ENCODE measurements around the gene ABR.
"Not testable (repeated sequence)": the region's sequence is repeated elsewhere in the genome, so short reads cannot be mapped to it uniquely, and the experiment has no call there.

Gene ABR

DNA sequence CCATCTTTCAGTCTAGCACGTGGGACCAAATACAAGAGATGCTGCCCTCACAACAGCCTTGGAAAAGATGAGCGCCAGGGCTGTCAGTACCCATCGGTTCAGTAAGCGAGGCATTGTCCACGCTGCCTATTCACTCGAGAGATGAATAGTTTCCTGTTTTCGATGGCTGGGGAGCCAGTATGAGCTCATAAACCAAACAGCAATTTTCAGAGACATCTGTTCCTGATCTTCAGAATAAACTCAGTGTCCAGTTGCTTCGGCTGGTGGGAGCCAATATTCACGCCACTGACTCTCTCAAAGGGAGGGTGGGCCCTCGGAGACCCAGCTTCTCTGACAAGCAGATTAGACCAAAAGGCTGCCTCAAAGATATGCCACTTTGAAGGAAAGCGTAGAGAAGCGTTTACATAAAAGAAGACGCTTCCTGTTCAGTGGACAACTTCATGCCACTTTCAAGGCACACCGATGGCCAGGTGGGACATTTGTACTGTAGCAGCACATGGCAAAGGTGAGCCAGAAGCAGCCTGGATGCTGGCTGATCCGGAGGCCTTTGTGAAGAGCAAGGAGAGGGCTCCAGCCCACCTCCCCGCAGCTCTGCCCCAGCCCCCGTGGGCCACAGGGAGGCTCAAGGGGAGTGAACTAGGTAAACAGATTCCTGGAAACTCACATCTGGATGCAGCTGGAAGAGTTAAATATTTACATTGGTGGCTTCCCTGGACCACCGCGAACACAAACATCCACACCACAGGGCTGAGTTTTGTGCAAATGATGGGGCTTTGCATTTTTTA, 176.8 kb downstream of the ABR start:
- DNase-seq (ENCODE audit: insufficient read length, low spot score) = no peak
- FAIRE-seq = no peak
- TF ChIP-seq SPI1 (IDR thresholded peaks at IDR 0.05; ENCODE audit: low read depth, low read length) = no peak

- DNase-seq (ENCODE audit: insufficient read length, low spot score) (no peak), FAIRE-seq (no peak)
- TF ChIP-seq POU2F2 (IDR thresholded peaks at IDR 0.05; ENCODE audit: low read depth, low read length) (no peak), TAF1 (IDR thresholded peaks at IDR 0.05; ENCODE audit: low read depth, low read length) (no peak), SPI1 (IDR thresholded peaks at IDR 0.05; ENCODE audit: low read depth, low read length) (no peak), PAX5 (IDR thresholded peaks at IDR 0.05; ENCODE audit: insufficient read depth, low read length, severe bottlenecking) (no peak)
Measured at GRCh38 chr17:1002412-1002753, 177.4 kb downstream of the ABR start.

- no peak for TF ChIP-seq SPI1 (IDR thresholded peaks at IDR 0.05; ENCODE audit: low read depth, low read length)
- TF ChIP-seq PAX5 (IDR thresholded peaks at IDR 0.05; ENCODE audit: insufficient read depth, low read length, severe bottlenecking) = no peak
- TF ChIP-seq POLR2AphosphoS5 (IDR thresholded peaks at IDR 0.05; ENCODE audit: low read depth, low read length) = peak; percentile 46; the same call in 1 of the 2 replicates
- DNase-seq (ENCODE audit: insufficient read length, low spot score) (no peak), FAIRE-seq (no peak)
Measured at GRCh38 chr17:1001640-1002411, 178.0 kb downstream of the ABR start.

DNA sequence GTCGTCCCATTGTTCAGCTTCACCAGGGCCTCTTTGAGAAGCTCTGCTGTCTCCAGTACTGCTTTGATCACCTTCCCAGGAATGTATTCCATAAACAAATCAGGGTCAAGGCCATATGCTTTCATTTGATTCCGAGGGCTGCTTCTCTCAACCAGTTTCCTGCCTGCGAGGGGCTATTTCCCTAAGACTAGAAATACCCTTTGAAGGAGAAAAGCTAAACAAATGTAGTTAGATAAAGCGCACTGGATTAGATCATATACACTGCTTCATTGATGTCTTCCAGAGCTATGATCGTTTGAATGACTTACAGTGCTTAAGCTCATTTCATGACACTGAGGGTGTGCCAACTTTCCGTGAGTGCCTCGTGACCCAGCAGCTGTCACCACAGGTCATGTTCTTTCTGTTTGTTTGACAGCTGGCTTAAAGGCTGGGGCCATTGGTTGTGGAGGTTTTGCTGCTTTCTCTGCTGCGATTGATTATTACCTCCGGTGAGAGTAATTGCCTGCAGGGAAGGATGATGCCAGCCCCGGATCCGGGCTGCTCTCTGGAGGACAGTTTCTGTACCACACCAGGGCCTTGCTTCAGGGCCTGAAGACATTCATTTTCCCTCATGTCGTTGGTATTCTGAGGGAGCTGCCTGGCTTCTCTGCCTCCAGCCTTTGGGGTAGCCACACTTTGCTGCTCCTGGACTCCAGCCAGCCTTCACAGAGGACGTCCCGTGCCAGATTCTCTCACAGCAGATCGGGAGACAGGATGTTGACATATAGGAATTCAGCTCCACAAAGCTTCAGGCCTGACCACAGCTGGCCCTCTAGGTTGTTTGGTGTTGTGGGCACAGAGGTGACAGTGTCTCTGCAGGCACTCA, 179.0 kb downstream of the ABR start:
- FAIRE-seq (no peak), DNase-seq (ENCODE audit: insufficient read length, low spot score) (no peak)
- no peak for TF ChIP-seq SPI1 (IDR thresholded peaks at IDR 0.05; ENCODE audit: low read depth, low read length)
- TF ChIP-seq TAF1 (IDR thresholded peaks at IDR 0.05; ENCODE audit: low read depth, low read length) = no peak
- no peak for TF ChIP-seq POU2F2 (IDR thresholded peaks at IDR 0.05; ENCODE audit: low read depth, low read length)
- no peak for TF ChIP-seq POLR2A (IDR thresholded peaks at IDR 0.05; ENCODE audit: low read depth, low read length)
- TF ChIP-seq PAX5 (IDR thresholded peaks at IDR 0.05; ENCODE audit: insufficient read depth, low read length, severe bottlenecking) = no peak
- TF ChIP-seq POLR2AphosphoS5 (IDR thresholded peaks at IDR 0.05; ENCODE audit: low read depth, low read length) = no peak

DNA sequence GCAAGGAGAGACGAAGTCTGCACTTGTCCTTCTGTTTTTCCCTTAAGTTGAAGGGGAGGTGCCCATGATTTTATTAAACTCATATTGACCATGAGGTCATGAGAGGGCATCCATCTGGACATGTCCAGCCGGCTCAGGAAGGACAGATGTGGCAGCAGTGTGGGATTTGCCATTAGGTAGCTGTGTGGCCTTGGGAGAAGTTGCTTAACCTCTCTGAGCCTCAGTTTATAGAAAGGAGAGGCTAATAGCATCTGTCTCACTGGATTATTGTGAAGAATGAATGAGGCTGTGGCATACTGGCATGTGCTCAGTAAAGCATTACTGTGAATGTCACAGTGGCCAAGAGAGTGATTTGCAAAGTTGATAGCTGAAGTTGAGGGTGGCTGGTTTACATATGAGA, 181.7 kb downstream of the ABR start:
- DNase-seq (ENCODE audit: insufficient read length, low spot score) (no peak), FAIRE-seq (no peak)
- no peak for TF ChIP-seq POLR2AphosphoS5 (IDR thresholded peaks at IDR 0.05; ENCODE audit: low read depth, low read length)
- no peak for TF ChIP-seq TAF1 (IDR thresholded peaks at IDR 0.05; ENCODE audit: low read depth, low read length)
- TF ChIP-seq POLR2A (IDR thresholded peaks at IDR 0.05; ENCODE audit: low read depth, low read length) = no peak
- no peak for TF ChIP-seq POU2F2 (IDR thresholded peaks at IDR 0.05; ENCODE audit: low read depth, low read length)
- TF ChIP-seq PAX5 (IDR thresholded peaks at IDR 0.05; ENCODE audit: insufficient read depth, low read length, severe bottlenecking) = no peak
- no peak for TF ChIP-seq SPI1 (IDR thresholded peaks at IDR 0.05; ENCODE audit: low read depth, low read length)

- FAIRE-seq (peak; percentile 97), DNase-seq (ENCODE audit: insufficient read length, low spot score) (peak; percentile 94)
- TF ChIP-seq POLR2A (IDR thresholded peaks at IDR 0.05; ENCODE audit: low read depth, low read length) (peak; percentile 91), SPI1 (IDR thresholded peaks at IDR 0.05; ENCODE audit: low read depth, low read length) (no peak), POLR2AphosphoS5 (IDR thresholded peaks at IDR 0.05; ENCODE audit: low read depth, low read length) (peak; percentile 88), POU2F2 (IDR thresholded peaks at IDR 0.05; ENCODE audit: low read depth, low read length) (peak; percentile 88), PAX5 (IDR thresholded peaks at IDR 0.05; ENCODE audit: insufficient read depth, low read length, severe bottlenecking) (peak; percentile 79), TAF1 (IDR thresholded peaks at IDR 0.05; ENCODE audit: low read depth, low read length) (peak; percentile 100)
Measured at GRCh38 chr17:996554-997344, 183.0 kb downstream of the ABR start, which contains the start of gene TIMM22. Gene TIMM22 (plus strand): TSS chr17:997129. CDS start chr17:997143, 14 bp downstream.

GRCh38 chr17:995324-995723, 184.5 kb downstream of the ABR start:
- DNase-seq (ENCODE audit: insufficient read length, low spot score); FAIRE-seq: not testable (repeated sequence)

DNA sequence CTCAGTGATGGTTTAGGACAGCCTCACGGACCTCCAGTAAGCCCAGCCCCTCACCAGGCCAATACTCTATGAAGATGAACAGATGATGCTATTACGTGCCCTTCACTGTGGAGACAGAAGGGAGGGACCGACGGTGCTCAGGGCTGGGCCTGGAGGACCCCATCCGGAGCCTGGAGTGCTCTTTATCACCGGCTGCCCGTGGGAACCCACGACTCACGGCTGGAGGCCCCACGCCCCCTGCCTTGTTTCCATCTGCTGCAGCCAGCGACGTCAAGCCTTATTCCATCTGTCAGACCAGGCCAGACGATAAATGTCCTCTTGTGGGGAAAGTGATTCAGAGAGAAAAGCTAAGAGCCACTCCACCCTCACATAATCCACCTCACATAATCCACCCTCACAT, 186.8 kb downstream of the ABR start:
- DNase-seq (ENCODE audit: insufficient read length, low spot score) = no peak
- FAIRE-seq = no peak
- TF ChIP-seq SPI1 (IDR thresholded peaks at IDR 0.05; ENCODE audit: low read depth, low read length) (no peak), POU2F2 (IDR thresholded peaks at IDR 0.05; ENCODE audit: low read depth, low read length) (no peak), PAX5 (IDR thresholded peaks at IDR 0.05; ENCODE audit: insufficient read depth, low read length, severe bottlenecking) (no peak), POLR2AphosphoS5 (IDR thresholded peaks at IDR 0.05; ENCODE audit: low read depth, low read length) (no peak), TAF1 (IDR thresholded peaks at IDR 0.05; ENCODE audit: low read depth, low read length) (no peak), POLR2A (IDR thresholded peaks at IDR 0.05; ENCODE audit: low read depth, low read length) (no peak)

DNA sequence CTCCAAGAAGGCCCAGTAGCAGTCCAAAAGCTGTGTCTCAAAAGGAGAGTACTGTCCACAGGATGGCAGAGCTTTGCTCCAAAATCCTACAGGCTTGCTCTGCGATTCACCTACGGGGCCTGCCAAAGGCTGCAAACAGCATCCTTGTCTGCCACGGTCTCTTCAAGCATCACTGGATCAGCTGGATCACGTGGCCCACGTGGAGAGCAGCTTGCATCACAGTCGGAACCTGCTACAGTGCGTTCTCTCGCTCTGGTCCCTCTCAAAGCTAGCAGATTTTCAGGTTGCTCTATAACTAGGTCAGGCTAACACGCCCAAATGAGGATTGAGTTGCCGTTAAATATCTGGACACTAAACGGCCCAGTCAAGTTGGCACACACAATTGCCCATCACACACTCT, 191.2 kb downstream of the ABR start:
- FAIRE-seq (no peak), DNase-seq (ENCODE audit: insufficient read length, low spot score) (no peak)
- no peak for TF ChIP-seq TAF1 (IDR thresholded peaks at IDR 0.05; ENCODE audit: low read depth, low read length)
- TF ChIP-seq POLR2AphosphoS5 (IDR thresholded peaks at IDR 0.05; ENCODE audit: low read depth, low read length) = no peak
- no peak for TF ChIP-seq POU2F2 (IDR thresholded peaks at IDR 0.05; ENCODE audit: low read depth, low read length)
- TF ChIP-seq PAX5 (IDR thresholded peaks at IDR 0.05; ENCODE audit: insufficient read depth, low read length, severe bottlenecking) = no peak
- TF ChIP-seq POLR2A (IDR thresholded peaks at IDR 0.05; ENCODE audit: low read depth, low read length) = no peak
- TF ChIP-seq SPI1 (IDR thresholded peaks at IDR 0.05; ENCODE audit: low read depth, low read length) = no peak

Data from GM12891 (cell line).